NCI-H345 treated with DMSO at 0.1 percent for 48 hours (cell line): ENCODE results near the gene CEBPE.

Source experiments
- DNase-seq: peaks from one replicate; lab custom pipeline; 2025; ENCODE audit not compliant: unreplicated experiment; lab: John Stamatoyannopoulos, UW

The CEBPE gene

GRCh38 chr14:23118506-23119362 is at the start of gene CEBPE:
CEBPE (minus strand) TSS chr14:23119255; CDS start chr14:23119091, 164 bp downstream.
- no peak for DNase-seq

- no peak for DNase-seq
Observed at GRCh38 chr14:23168246-23168645, 49.2 kb upstream of the CEBPE start.

DNA sequence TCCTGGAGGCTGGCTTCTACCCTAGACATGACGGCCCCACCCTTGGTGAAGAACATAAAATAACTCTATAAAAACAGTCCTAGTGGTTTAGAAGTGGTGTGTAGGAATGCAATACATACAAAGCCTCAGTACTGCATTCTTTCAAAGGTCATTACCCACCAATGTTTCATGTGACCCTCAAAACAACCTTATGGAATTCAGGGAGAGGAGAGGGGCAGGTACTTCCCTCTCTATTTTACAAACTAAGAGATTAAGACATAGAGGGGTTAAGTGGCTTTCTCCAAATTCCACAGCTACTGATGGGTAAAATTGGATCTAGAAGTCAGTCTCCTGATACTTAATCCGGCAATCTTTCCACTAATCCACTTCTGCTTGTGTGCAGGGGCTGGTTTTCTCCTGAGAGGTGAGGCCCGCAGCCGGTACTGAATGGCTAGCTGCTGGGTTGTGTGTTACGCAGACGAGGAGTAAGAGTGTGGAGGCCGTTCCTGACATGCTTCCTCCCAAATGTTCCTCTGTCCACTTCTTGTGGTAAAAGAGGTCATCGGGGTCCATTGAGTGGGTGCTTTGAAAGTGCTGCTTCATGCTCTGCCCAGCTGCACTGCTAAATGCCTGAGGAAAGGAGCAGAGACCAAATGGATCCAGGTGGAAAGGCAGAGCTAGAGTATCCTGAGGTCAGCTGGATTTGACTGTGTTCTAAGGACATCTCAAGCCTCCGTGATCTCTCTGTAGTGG is 48.2 kb upstream of the CEBPE start:
- no peak for DNase-seq

- no peak for DNase-seq
Observed at GRCh38 chr14:23164949-23165348, 45.9 kb upstream of the CEBPE start.

- no peak for DNase-seq
Observed at GRCh38 chr14:23164250-23164649, 45.2 kb upstream of the CEBPE start.

- DNase-seq, result no peak
Observed at GRCh38 chr14:23163830-23164229, 44.8 kb upstream of the CEBPE start.

DNA sequence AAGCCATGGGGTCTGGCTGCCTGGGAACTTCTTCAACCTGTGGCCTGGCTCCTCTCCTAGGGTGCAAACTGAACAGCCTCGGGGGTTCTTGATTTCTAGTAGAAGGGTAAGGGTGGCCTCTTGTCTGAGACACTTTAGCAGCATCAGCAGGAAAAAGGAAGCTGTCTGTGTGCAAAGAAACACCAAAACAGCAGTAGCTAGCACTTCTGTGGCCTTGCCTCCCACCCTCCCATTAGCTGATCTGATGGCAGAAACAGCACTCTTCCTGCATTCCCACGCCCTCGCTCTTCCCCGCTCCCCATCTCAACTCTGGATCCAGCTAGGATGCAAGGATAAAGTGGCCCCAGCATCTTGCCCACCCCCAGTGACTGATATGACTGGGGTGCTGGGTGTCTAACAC is 43.7 kb upstream of the CEBPE start:
- DNase-seq, result no peak

- no peak for DNase-seq
Observed at GRCh38 chr14:23162005-23162404, 43.0 kb upstream of the CEBPE start.

DNA sequence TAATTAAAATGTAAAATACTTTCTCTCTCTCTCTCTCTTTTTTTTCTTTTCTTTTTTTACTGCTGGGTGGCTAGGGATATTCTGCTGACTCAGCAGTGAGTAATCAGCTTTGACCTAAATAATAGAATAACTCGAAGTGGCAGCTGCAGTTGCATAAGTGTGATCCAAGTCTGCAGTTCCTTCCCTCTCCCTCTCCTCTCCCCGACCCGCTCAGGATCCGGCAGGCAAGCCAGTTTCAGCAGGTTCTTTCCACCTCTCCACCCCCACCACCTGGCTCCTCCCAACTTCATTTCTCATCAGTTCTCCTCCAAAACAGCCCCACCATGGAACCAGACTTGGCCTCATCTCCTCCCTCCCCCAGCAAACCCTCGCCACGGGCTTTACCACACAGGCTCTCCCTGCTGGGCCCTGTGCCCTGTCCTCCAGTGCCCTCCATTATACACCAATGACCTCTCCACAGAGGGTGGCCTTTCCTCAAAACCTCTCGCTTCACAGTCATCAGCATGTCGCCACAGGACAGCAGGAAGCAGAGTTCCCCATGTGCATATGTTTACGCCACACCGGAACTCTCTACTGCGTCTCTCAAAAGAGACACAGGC is 42.0 kb upstream of the CEBPE start:
- no peak for DNase-seq

GRCh38 chr14:23159532-23159931 is 40.5 kb upstream of the CEBPE start:
- no peak for DNase-seq

DNA sequence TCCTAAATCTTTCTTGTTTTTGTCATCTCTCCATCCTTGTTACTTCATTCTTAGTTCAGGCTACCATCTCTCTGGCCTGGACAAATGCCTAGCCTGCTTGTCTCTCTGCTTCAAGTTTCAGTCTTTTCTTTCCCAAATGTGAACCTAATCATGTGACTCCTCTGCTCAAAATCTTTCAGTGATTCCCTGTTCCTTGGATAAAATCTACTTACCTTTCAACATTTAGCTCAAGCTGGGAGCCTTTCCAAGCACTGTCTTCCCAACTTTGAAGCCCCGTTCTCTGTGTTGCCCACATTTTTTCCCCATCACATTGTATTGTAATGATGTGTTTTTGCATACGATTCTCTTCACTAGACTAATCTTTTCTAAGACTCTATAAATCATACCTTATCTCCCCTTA is 39.7 kb upstream of the CEBPE start:
- no peak for DNase-seq

DNA sequence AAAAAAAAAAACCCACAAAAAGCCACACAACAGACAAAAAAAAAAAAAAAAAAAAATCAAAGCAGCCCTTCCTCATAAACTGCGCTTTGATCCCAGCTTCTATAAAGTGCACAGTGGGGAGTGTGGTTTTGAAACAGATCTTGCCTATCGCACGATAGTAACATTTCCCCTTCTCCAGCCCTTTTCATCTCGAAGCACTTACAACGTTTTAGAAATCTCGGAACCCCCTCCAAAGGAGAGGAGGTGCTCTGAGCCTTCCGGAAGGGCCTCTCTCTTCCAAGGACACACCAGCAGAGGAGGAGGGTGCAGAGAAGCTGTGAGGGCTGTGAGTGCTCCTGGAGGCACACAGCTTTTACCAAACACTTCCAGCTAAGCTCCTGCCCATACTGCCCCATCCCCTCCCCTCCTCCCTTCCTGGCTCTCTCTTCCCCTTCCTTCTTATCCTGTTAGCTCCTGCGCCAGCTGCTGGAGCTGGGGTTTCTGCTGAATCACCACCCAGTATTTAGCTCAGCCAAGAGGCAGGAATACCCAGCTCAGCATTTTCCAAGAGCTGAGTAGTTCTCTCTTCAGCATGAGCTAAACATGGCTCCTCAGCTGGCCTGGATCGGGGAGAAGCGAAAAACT is 36.0 kb upstream of the CEBPE start:
- no peak for DNase-seq

DNA sequence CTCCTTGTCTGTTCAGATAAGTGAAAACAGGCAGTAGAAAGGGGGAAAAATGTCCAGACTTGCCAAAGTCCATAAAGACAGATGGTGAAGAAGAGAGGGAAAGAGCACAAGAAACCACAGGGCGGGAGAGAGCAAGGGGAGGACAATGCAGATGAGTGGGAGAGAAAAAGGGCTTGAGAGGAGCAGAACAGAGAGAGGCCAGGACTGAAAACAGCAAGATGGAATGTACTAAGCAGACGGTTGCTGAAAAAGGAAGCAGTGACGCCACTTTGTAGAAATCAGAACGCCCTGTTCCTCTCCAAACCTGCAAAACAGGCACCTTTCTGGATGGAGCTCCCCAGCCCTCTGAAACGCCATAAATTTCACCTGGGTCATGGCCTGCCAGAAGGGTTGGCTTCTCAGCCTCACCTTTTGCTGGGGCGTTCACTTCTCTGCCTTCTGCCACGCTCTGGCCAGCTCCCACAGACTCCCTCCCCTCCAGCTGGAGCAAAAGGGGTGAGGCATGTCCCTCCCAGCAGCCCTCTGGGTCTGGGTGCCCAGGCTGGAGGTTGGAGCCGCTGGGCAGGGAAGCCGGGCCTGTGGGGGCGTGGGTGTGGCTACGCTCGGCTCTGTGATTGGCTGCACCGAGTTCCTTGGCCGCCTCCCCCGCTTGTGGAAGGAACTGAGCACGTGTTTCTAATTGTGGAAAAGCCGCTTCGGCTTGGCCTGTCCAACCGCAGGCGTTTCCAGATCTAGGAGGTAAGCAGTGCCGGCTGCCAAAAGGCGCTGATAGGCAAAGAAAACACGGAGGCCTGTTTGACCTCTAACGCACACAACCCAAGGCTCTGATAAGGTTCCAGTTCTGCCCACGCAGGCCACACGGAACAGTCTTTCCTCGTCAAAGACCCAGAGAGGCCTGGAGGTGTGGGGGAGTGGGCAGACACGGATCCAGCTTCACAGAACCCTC is 35.1 kb upstream of the CEBPE start:
- no peak for DNase-seq

DNA sequence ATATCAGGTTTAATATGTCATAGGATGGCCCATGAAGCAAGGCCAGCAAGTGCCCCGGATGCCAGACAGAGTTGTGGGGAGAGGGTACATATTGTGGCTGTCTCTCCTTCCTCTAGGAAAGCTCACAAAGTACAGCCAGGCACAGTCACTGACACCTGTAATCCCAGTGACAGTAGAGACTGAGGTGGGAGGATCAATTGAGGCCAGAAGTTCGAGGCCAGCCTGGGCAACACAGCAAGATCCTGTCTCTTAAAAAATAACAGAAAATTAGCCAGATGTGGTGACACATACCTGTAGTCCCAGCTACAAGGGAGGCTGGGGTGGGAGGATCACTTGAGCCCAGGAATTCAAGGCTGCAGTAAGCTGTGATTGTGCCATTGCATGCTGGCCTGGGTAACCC is 32.3 kb upstream of the CEBPE start:
- DNase-seq, result no peak

DNA sequence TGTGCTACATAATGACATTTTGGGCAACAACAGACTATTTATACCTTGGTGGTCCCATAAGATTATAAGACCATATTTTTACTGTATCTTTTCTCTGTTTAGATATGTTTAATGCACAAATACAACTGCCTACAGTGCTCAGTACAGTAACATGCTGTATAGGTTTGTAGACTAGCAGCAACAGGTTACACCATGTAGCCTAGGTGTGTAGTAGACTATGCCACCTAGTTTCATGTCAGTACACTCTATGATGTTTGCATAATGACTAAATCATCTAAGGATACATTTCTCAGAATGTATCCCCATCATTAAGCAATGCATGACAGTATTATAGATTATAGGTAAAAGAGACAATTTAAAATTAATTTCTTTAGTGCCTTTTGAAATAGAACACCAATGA is 30.7 kb upstream of the CEBPE start:
- no peak for DNase-seq

GRCh38 chr14:23148591-23149249 is 29.7 kb upstream of the CEBPE start:
- no peak for DNase-seq

- no peak for DNase-seq
Observed at GRCh38 chr14:23147676-23148075, 28.6 kb upstream of the CEBPE start.

DNA sequence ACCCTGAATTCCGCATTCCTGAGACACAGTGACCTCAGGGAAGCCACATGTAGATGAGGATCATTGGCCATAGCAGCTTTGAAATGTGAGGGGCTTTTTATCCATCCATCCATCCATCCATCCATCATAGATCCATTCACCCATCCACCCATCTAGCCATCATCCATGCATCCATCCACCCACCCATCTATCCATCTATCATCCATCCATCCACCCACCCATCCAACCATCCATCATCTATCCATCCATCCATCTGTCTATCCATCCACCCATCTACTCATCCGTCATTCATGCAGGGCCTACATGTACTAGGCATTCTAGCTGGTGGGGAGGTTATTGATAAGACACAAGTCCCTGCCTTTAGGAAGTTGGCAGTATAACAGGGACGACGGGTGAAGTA is 27.9 kb upstream of the CEBPE start:
- no peak for DNase-seq

DNA sequence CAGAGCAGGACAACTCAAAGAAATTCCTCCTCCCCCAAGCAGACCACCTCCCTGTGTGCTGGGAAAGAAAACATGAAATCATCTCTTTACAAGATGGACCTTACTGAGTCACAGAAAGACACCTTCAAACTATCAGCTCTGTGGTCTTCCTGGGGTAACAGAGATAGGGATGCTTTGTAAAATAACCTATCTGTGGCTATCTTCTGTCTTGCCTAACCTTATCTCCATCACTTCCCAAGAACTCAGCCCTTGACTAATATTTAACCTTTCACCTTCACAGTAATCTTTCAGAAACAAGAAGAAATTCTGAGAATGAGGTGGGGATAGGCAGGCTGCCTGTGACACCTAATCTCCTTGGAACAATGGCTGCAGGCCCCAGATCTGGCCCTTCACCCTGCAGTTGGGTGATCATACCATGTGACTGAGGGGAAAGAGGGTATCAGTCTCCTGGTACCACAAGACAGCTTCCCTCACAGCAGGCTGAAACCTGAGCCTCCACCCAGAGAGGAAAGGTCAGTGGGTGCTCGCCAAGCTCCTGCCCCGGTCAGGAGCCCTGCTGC is 27.4 kb upstream of the CEBPE start:
- no peak for DNase-seq
